Measurements from ENCODE around the gene MED1.

MED1 gene

GRCh38 chr17:39364236-39365025, 86.6 kb downstream of the MED1 start:
- no peak for DNase-seq (ENCODE audit: low read depth in 2 of 2, low spot score in 1 of 2)

GRCh38 chr17:39361064-39361463, 90.0 kb downstream of the MED1 start:
- DNase-seq (ENCODE audit: low read depth in 2 of 2, low spot score in 1 of 2) = no peak

- DNase-seq (ENCODE audit: low read depth in 2 of 2, low spot score in 1 of 2) = no peak
These were observed 90.5 kb downstream of the MED1 start for GRCh38 chr17:39360537-39360936.

DNA sequence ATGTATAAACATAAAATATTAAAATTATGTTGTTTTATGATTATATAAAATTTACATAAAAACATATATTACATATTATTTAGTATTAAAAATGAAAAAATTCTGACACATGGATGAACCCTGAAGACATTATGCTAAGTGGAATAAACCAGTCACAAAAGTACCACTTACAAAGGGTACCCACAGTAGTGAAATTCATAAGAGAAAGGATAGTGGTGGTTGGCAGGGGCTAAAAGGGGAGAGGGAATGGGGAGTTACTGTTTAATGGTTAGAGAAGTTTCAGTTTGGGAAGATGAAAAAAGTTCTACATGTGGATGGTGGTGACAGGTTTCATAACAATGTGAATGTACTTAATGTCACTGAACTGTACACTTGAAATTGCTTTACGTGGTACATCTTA, 91.1 kb downstream of the MED1 start:
- DNase-seq (ENCODE audit: low read depth in 2 of 2, low spot score in 1 of 2) = no peak

GRCh38 chr17:39357986-39358385, 93.1 kb downstream of the MED1 start:
- DNase-seq (ENCODE audit: low read depth in 2 of 2, low spot score in 1 of 2) = no peak

DNA sequence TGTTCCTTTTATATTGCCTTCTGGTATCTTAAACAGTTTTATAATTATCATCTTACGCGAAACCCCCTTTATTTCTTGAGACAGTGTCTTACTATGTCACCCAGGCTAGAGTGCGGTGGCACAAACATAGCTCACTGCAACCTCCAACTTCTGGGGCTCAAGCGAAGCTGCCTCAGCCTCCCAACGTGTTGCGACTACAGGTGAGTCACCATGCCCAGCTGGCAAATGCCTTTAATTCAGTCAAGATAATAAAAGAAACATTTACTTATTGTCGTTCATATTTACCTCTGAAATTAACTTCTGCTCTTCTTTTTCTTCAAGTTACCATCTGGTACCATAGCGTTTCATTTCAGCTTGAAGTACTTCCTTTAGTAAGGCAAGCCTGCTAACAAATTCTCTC, 93.6 kb downstream of the MED1 start:
- no peak for DNase-seq (ENCODE audit: low read depth in 2 of 2, low spot score in 1 of 2)

All from stimulated activated CD8-positive, alpha-beta memory T cell treated with anti-CD3 and anti-CD28 coated beads, Interleukin-4, amount 100 ng/mL, for 4 hours (primary cell).